T47D (cell line): ENCODE measurements around the gene LRRC18.

ENCODE experiments used
- DNase-seq, 2 experiments: peaks; one replicate each; pipeline versions ENCODE4 v3.0.0 to v3.0.0-alpha.2; 2011 to 2012; ENCODE audit warnings: low read depth in 1 of 2, low spot score in 1 of 2
- JUND ChIP-seq: IDR thresholded peaks from 2 replicates; pipeline ENCODE4 v1.6.1; 2012; ENCODE audit warnings: low read depth
- in situ Hi-C: cut with HindIII; loops from 2 replicates; pipeline ENCODE4 v1.10.0; 2016; ENCODE audit warnings: low sequenced_read_pairs, low pct_unique_long_range_greater_than_20kb

LRRC18 gene

DNA sequence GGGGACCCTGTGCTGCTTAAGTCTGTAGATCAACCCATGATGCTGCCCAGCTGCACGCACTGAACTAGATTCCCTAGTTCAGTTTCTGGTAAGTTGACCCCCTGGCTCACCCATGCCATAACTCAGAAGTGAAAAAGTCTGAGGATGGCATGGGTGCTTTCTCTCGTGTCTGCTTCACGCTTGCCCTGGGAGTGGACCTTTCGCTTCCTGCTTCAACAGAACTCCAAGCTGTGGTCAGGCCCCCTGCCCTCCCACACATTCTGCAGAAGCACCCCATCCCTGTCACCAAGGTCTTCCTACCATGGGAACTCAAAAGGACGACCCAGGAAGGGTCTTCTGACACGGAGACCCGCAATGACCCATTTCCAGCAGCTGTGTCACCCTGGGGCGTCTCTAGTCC, 39.9 kb downstream of the LRRC18 start:
- in situ Hi-C loops, result no loop called here
- no peak for DNase-seq
- no peak for TF ChIP-seq JUND

DNA sequence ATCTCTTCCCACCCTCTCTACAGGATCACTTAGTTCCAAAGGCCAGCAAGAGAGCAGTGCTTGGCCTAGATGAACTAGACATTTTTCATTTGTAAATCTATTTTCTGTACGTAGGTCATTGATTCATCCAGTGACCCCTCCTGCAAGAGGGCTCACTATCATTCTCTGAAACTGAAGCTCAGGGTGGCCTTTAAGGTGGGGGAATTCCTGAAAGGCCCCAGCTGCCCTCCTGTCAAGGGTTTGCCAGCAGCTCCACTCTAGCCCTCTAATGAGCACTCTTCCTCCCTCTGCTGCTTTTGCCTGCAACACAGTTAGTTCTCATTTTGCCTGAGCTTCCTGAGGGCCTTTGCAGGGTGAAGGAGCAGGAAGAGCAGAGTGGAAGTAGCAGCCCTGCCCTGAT, 41.2 kb downstream of the LRRC18 start:
- TF ChIP-seq JUND, result no peak
- no peak for DNase-seq
- in situ Hi-C loops, result no loop called here

DNA sequence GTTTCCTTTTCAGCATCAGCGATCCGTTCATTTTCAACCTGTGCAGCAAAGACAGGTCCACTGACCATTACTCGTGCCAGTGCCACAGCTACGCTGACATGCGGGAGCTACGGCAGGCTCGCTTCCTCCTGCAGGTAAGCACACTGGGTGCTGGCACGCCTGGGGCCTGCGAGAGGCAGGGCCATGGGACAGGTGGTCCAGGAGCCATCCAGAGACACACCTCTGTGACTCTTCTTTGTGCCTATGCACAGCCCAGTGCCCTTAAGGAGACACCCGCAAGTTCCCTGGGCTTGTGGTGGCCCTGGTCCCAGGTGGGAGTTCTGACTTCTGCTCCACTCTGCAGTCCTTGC, 42.2 kb downstream of the LRRC18 start:
- in situ Hi-C loops, result no loop called here
- no peak for TF ChIP-seq JUND
- DNase-seq, result no peak

DNA sequence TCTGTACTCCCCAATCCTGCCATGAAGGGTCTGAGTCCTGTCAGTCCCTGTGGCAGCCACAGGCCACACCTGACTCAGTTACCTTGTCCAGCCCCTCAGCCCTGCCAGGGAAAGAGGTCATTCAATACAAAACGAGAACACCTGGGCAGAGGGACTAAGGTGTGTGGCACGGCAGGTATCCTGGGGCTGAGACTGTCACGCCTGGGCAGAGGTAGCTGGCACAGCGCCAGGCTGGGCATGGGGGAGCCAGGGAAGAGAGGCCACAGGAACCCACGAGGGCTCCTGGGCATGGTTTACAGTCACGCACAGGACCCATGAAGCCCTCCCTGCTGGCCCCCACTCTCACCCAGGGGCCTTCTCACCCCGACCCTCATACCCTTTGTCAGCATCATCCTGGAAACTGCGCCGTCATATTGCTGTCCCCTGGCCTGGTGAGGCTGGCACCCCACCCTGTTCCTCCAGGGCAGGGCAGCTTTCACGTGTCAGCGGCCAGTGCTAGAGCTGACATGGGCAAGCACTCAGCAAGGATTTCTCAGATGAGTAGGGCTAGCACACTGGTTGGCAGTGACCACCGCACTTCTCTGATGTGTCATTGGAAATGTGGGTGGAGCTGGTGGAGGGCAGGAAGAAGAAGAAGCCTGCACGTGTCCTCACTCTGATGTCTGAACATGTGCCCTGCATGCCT, 42.7 kb downstream of the LRRC18 start:
- no peak for TF ChIP-seq JUND
- DNase-seq, result no peak
- in situ Hi-C loops, result no loop called here

DNA sequence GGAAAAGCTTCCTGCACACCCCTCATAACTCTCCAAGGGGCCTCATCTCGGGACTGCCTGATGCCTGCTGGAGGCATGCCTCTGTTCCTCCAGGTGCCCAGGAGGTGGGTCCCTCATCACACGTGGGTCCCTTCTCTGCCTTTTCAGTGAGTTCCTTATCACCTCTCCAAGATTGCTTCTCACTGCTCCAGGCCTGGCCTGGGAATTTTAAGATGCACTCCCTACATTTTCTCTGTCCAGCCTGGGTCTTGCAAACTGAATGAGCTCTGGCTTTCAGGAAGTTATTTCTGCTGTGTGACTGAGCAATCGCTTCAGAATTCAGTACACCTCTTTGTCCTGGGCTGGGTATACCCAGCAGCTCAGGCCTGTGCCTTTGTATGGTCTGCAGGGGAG, 43.8 kb downstream of the LRRC18 start:
- in situ Hi-C loops, result no loop called here
- no peak for DNase-seq
- no peak for TF ChIP-seq JUND

DNA sequence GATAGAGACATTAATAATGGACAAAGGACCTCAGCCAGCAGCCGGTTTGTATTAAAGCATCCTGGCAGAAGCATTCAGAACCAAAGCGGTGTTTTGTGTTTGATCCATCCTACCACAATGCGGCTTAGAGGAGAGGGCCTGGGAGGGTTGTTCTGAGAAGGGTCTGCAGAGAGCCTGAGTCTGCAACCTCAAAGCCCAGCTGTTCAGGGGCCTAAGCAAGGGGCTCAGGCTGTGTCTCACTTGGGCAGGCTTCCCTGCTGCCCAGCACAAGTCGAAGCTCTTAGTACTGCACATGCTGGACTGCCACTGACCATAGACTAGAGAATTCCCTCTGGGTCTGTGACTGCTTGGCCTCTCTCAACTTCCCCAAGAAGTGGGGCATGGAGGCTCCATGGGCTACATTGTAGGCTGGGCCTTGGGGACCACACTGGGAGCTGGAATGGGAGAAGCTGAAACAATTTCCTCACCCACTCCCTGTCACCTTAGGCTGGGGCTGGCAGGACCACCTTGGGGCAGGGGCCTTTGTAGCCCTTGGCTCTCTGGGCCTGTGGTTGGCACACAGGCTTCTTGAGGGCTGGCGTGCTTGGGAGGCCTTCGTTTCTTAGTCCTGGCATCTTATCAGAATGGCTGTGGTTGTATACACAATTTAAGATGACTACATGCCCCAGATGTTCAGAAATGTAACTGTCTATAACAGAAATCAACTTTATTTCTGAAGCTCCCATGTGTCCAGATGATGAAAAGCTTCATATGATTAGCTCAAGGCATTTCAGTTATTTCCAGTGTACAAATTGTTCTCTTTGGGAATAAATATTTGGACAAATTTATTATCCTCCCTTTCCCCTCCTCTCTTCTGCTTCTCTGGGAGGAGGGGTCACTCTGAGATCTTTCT, 44.5 kb downstream of the LRRC18 start:
- in situ Hi-C loops, result no loop called here
- no peak for TF ChIP-seq JUND
- DNase-seq, result no peak

DNA sequence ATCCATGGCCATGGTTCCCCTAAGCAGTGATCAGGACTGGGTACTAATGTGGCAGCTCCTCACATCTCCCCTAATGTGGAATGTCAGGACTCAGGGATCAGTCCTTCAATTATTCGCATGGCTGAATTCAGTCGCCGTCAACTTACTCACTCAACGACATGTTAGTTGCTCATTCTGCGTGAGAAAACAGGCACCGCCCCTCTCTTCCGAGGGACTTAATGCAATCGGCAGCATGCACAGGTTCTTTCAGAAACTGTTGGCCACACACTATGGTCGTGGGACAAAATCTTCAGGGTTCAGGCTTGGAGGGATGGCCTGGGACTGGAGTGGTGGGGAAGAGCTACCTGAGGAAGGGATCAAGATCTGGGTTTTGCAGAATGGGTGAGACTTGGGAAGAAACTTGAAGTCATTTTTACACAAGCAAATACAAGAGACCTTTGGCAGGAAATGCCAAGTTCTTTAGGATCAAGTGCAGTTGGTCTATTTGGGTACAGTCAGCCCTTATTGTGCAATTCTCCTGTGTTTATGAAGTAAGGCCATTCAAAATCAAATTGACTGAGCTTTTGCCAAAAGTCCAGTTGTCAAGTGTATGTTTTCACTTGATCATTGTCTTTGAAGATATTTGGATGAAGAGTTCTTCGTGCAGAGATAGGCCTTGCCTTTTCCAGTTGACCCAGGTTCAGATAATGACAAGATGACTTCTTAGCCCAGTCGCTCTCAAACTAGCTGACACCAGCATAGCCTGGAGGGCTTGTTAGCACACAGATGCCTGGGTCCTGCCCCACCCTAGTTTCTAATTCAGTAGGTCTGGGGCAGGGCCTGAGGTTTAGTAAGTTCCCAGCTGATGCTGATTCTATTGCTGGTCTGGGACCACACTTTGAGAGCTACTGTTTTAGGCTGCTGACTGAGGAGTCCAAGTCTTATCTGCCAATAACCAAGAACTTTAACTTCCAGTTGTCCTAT, 48.5 kb downstream of the LRRC18 start:
- no peak for TF ChIP-seq JUND
- DNase-seq, result no peak
- in situ Hi-C loops, result no loop called here

DNA sequence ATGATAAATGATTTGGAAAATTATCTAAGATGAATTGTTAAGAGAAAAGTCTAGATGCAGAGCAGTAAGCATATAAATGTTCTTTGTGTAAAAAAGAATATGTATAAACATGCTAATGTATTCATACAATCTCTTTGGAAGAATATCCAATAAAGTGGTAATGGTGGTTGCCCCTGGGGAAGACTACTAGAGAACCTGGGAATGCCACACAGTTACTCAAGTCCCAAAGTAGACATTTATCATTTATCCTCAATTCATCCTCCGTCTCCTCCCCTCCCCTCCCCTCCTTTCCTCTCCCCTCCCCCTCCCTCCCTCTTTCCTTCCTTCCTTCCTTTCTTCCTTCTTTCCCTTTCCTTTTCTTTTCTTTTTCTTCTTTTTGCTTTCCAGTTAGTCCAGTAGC, 51.7 kb downstream of the LRRC18 start:
- no peak for TF ChIP-seq JUND
- DNase-seq, result no peak
- in situ Hi-C loops, result no loop called here

DNA sequence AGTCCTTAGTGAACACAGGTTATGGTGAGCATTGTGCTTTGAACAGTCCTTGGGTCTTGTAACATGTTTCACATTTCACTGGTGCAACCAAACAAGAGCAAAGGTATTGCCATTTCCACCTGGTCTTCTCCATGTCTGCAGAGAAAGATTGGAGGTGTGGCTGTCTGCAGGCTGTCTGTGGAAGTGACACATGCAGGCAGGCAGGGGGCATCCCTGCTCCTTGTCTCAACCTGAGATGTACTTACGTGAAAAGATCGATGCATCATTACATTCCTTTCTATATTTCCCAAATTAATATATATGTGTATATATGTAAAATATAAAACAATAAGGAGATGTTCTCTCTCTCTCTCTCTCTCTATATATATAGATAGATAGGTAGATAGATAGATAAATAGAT, 54.3 kb downstream of the LRRC18 start:
- DNase-seq, result peak; percentile 57 to 59
- in situ Hi-C loops, result no loop called here
- TF ChIP-seq JUND, result no peak

DNA sequence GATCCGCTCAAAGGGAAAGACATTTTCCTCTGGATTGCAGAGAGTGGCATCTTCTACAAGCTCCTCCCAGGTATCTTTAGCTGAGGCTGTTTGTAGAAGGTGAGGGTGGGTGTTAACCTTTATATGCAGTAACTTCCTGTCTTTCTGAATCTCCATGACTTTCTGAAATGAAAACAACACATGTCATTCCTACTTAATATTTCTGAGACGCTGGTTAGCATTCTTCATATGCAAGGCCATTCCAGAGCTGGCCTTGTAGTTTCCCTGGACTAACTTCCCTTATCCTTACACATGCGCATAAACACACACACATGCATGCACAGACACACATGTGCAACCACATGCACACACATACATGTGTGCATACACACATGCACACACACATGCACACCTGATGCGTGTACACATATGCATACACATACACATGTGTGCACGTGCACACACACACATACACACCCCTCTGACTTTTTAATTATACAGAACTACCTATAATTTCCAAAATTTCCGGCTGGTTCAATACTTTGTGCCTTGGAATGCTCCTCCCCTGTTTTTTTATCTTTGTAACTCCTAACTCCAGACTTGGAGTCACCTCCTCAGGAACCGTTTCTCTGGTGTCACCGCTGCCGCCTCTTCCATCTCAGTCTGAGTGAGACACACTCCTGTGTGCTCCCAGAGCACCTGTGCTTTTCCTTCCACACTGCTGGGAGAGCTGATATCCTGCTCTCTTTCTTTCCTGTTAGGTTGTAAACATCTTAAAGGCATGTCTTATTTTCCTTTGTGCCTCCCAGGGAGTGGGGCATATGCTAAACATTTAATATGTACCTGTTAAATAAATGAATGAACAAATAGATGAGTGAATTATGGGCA, 55.2 kb downstream of the LRRC18 start:
- DNase-seq, result no peak
- in situ Hi-C loops, result no loop called here
- TF ChIP-seq JUND, result no peak

DNA sequence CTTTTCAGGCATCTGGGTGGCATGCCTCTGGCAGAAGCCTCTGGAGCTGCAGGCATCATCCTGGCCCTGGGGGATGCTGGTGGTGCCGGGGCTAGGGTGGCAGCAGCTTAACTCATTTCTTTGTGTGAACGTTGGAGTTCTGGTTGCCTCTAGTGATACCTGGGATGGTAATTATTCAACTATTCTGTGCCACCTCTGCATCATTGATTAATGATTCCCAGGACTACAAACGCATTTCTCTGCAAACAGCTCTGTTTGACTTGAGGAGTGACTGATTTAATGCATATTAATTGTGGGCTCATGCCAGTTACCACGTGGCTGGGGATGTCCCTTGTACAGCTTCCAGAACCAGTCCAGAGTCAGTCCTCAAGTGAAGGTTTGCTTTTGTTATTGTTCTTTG, 55.9 kb downstream of the LRRC18 start:
- in situ Hi-C loops, result no loop called here
- no peak for DNase-seq
- no peak for TF ChIP-seq JUND

DNA sequence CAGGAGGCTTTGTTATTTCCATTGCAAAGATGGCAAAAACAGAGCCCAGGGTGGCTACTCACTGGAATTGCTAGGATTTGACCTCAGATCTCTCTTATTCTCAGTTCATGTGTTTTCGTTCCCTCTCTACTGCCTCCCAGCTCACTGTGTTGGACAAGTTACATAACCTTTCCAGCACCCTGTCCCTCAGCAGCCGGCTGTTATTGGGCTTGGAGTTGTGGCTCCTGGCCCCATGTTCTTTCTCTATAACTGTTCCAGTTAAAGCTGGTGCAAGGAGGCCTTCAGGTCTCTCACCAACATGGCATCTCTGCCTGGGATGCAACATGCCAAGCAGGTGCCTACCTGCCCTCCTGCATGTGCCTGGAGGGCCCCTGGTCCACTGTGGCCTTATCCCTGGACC, 56.8 kb downstream of the LRRC18 start:
- TF ChIP-seq JUND, result no peak
- in situ Hi-C loops, result no loop called here
- DNase-seq, result no peak
